Heart left ventricle (tissue), 16 donors: Measurements from ENCODE around the gene TNIP1. TPM values are rescaled to one million over a fixed set of nuclear protein-coding genes. Genes with fewer than 3 reads are reported as not detected.

Experiments
- ATAC-seq, 4 donors: fragments of 200-7000 bp; cut with Tn5 transposase; one replicate each; pipeline ENCODE4 v1.9.1; 2020 to 2022; ENCODE audit warnings: moderate library complexity in 4 of 4, mild to moderate bottlenecking in 3 of 4, moderate number of reproducible peaks in 1 of 4
- DNase-seq, 5 donors: peaks; one replicate each; pipeline ENCODE4 v3.0.0-alpha.2; 2020
- H3K27ac ChIP-seq, 12 donors: fragments of 200-600 bp; sonication (generic) in 4 of 12; one replicate each; pipeline versions ENCODE4 v1.5.0 to v1.8.0; 2016 to 2022; ENCODE audit warnings: mild to moderate bottlenecking in 2 of 12
- H3K27me3 ChIP-seq, 9 donors: fragments of 200-600 bp; sonication (generic) in 2 of 9; one replicate each; pipeline versions ENCODE4 v1.5.1 to v1.8.0; 2016 to 2022; ENCODE audit warnings: mild to moderate bottlenecking in 3 of 9
- H3K36me3 ChIP-seq, 9 donors: fragments of 200-600 bp; sonication (generic) in 2 of 9; one replicate each; pipeline versions ENCODE4 v1.5.0 to v1.8.0; 2018 to 2022; ENCODE audit warnings: mild to moderate bottlenecking in 2 of 9
- H3K4me1 ChIP-seq, 12 donors: fragments of 200-600 bp; sonication (generic) in 4 of 12; one replicate each; pipeline versions ENCODE4 v1.5.0 to v1.8.0; 2016 to 2022; ENCODE audit warnings: mild to moderate bottlenecking in 3 of 12
- H3K4me3 ChIP-seq, 12 donors: fragments of 200-600 bp; sonication (generic) in 4 of 12; one replicate each; pipeline versions ENCODE4 v1.5.0 to v1.8.0; 2017 to 2022; ENCODE audit warnings: mild to moderate bottlenecking in 9 of 12, moderate library complexity in 4 of 12
- H3K9me3 ChIP-seq, 12 donors: fragments of 200-600 bp; sonication (generic) in 4 of 12; one replicate each; pipeline versions ENCODE4 v1.5.0 to v1.8.0; 2016 to 2022; ENCODE audit warnings: mild to moderate bottlenecking in 1 of 12
- CTCF ChIP-seq, 12 donors: fragments of 200-600 bp; sonication (generic) in 4 of 12; IDR thresholded peaks; one replicate each; pipeline versions ENCODE4 v1.5.0 to v1.8.0; 2018 to 2022; ENCODE audit warnings: antibody characterized with exemption in 12 of 12, mild to moderate bottlenecking in 5 of 12
- POLR2A ChIP-seq, 2 donors: fragments of 450-650 bp; IDR thresholded peaks; one replicate each; pipeline ENCODE4 v1.6.1; 2017; ENCODE audit warnings: antibody characterized with exemption in 2 of 2, mild to moderate bottlenecking in 2 of 2, moderate library complexity in 2 of 2
- WGBS, 4 donors: extraction: QIAGEN DNeasy Blood & Tissue Kit in 2 of 4; methylation state at CpG; one replicate each; pipeline versions ENCODE4 v1.1.5 to v1.1.7; 2013 to 2018; 5-methylcytosine and 5-hydroxymethylcytosine counted together
- intact Hi-C, 10 donors: fragments of 100-400 bp; cut with DNase I; formaldehyde crosslinking; loops; one replicate each; pipeline versions ENCODE4 v1.11.1 to v1.14.2; 2022
- polyA plus RNA-seq, 2 donors: library from polyadenylated mRNA; stranded (reverse); fragments of 200-250 nt; gene quantifications; one replicate each; pipeline ENCODE4 v1.2.3, GENCODE V29; 2013
- total RNA-seq, 9 donors: library from RNA; depleted of rRNA in 2 of 9; stranded (reverse); fragments of >200 nt in 2 of 9; fragmentation: NEBNext Ultra II Directional in 3 of 9; extraction: Animal tissue kit (Norgen Biotek cat#: 25700) in 3 of 9; gene quantifications; one replicate each; pipeline versions ENCODE4 v1.1.0 to v1.2.4, GENCODE V29; 2016 to 2023
- donor health status: ischemic (EF 13 %, LVEDD 7.1; RV severe dilation, severe dysfunction).
- donor health status: healthy with polysubstance abuse.
- donor health status: DM: no; HTN: yes; CAD: no.
- donor health status: DM: no; HTN: no; CAD: no.
- donor health status: ischemic (EF 25% LVEDD 6.9; RV normal size, moderate dysfunction).
- donor health status: ischemic (EF 25% LVEDD 5.7; RV mildly dilated, moderate dysfunction).
- donor health status: healthy.
- donor health status: DM: yes; HTN: yes; CAD: no.
- donor health status: ischemic (EF 35%, LVEDD 5.7; RV mildly dilated, moderate dysfunction).
- donor health status: nonischemic (EF 11% LVEDD 7.7; RV severe dilation, severe dysfunction).
- donor health status: DM: yes; HTN: yes; CAD: no.
- donor health status: PGD.
- donor health status: ischemic (EF 29% LVEDD 5.4; RV normal size, mild dysfunction).
- donor health status: nonischemic (EF 23%, LVEDD 6.1; RV moderate dilation, normal function).

Gene TNIP1
- total and polyA plus RNA-seq, 11 donors: 86.0 to 180 (median 108) TPM

GRCh38 chr5:151081431-151082281 is 822 bp upstream of the TNIP1 start:
- peaks cover 21 to 85% (median 65%) of the 10 kb centered on the region in 12 donors for H3K4me1 ChIP-seq
- intact Hi-C loops: loop anchor here in 2 of 10 donors (2.0 kb wide), 2 partner anchors 13 to 21 kb away; no protein-coding TSS in a partner anchor

DNA sequence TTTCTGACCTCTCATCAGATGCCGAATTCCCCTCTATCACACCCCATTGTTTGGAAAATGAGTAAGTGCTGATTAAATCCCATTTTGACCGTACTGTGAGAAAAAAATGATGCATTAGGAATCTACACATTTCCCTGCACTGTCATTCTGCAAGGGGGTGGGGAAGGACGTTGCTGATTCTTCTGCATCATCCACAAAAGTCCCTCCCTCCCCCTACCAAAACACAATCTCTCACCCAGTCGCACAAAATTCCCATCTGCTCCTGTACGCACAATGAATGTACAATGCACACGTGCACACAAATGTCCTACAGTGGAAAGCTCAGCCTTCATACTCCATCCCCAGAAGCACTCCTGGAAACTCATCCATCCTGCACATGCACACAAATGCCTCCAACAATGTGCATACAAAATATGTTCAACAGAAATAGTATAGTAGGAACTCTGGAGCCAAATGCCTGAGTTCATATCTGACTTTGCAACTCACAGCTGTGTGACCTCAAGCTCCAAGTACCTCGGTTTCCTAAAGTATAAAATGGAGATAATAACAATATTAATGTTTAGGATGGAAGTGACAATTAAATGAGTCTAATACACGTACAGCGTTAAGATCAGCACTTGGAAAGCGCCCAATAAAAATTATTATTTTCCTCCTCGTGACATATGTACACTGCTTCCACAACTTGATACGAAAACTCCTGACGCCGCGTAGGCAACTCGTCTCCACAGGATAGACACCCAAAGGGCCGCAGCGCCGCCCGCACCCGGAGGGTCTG is 809 bp downstream of the TNIP1 start:
- Histone ChIP-seq H3K36me3 (peaks cover 0 to 17% (median 4%) of the 10 kb centered on the region in 9 donors), H3K9me3 (no peaks in the 10 kb centered on the region), H3K4me3 (peak overlapping the region; percentile 63 to 100 (median 85)), H3K27ac (peak overlapping the region; percentile 92 to 100 (median 96)), H3K27me3 (no peaks in the 10 kb centered on the region), H3K4me1 (peaks cover 18 to 84% (median 59%) of the 10 kb centered on the region in 12 donors)
- no peak for DNase-seq
- ATAC-seq: no peak
- TF ChIP-seq CTCF (IDR thresholded peaks at IDR 0.05) (no peak), POLR2A (IDR thresholded peaks at IDR 0.05) (no peak)
- intact Hi-C loops: loop anchor here in 2 of 10 donors (2.0 kb wide), 2 partner anchors 15 to 19 kb away; no protein-coding TSS in a partner anchor
- WGBS, 4 donors: 2 to 5% (median 4%) methylated on average over 21 of the region's 21 CpGs

More at GRCh38 chr5:151081431-151082281, 822 bp upstream of the TNIP1 start:
- peaks cover 0 to 17% (median 4%) of the 10 kb centered on the region in 9 donors for H3K36me3 ChIP-seq
- no peaks in the 10 kb centered on the region for H3K27me3 ChIP-seq
- peak in 1 of 5 donors; percentile 20 for DNase-seq
- ATAC-seq: no peak
- no peak for TF ChIP-seq CTCF (IDR thresholded peaks at IDR 0.05)
- no peak for TF ChIP-seq POLR2A (IDR thresholded peaks at IDR 0.05)
- WGBS, 4 donors: 9 to 10% (median 10%) methylated on average over 15 of the region's 15 CpGs
- peak overlapping the region; percentile 63 to 100 (median 85) for H3K4me3 ChIP-seq
- H3K9me3 ChIP-seq: no peaks in the 10 kb centered on the region
- peak overlapping the region; percentile 92 to 100 (median 96) for H3K27ac ChIP-seq

DNA sequence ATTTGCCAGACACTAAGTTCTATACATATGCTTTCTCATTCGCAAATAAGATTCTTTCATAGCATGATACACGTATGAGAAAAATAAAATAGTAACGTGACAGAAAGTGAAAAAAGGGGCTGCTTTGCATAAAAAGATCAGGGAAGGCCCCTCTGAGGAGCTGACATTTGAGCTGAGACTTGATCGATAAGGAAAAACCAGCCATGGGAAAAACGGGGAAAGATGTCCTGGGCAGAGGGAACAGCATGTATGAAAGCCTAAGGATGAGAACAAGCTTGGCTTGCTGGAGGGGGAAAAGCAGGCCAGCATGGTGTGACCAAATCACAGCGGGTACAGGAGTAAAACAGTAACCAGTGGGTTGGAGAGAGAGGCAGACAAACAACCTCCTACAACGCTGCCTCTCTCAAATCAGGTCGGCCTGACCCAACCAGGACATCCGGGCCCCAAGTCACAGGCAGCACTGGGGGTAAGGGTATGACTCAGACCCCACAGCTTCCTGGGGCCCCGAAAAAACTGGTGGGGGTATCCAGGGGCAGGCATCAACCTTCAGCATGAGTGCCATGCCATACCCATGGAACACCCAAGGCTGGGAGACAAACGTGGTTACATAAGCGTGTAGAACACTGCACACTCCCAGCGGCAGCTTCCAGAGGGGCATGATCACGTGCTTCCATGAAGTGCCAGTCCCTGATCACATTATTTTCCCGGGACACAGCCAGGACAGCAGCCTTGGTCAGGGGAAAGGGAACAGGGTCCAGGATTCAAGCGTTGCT is 2.2 kb downstream of the TNIP1 start:
- H3K4me1 ChIP-seq: peaks cover 18 to 74% (median 55%) of the 10 kb centered on the region in 12 donors
- H3K4me3 ChIP-seq: peak overlapping the region in 3 of 12 donors; percentile 4 to 100 (median 95)
- 56 to 70% (median 68%) methylated on average over 15 to 16 of the region's 16 CpGs for WGBS, 4 donors
- ATAC-seq (peak in 2 of 4 donors; percentile 30 to 34), DNase-seq (peak in 2 of 5 donors; percentile 37 to 63)
- H3K9me3 ChIP-seq: no peaks in the 10 kb centered on the region
- intact Hi-C loops: no loop called here
- H3K27me3 ChIP-seq: no peaks in the 10 kb centered on the region
- H3K36me3 ChIP-seq: peaks cover 0 to 20% (median 4%) of the 10 kb centered on the region in 9 donors
- H3K27ac ChIP-seq: peak overlapping the region in 9 of 12 donors; percentile 51 to 100 (median 96)
- TF ChIP-seq CTCF (IDR thresholded peaks at IDR 0.05): no peak
- no peak for TF ChIP-seq POLR2A (IDR thresholded peaks at IDR 0.05)
